K562 treated with DMSO at 1 percent for 24 hours (cell line): Measurements from ENCODE around the gene NDST3. TPM values are rescaled to one million over a fixed set of nuclear protein-coding genes. Genes with fewer than 3 reads are reported as not detected.

Experiments
- total RNA-seq: library from RNA; unstranded; fragments of 300-600 nt; gene quantifications from 2 replicates; pipeline ENCODE4 v1.2.3, GENCODE V29; 2022; ENCODE audit warnings: low read depth; ENCODE audit not compliant: insufficient read depth

Gene NDST3
- not detected in 2 replicates for total RNA-seq

DNA sequence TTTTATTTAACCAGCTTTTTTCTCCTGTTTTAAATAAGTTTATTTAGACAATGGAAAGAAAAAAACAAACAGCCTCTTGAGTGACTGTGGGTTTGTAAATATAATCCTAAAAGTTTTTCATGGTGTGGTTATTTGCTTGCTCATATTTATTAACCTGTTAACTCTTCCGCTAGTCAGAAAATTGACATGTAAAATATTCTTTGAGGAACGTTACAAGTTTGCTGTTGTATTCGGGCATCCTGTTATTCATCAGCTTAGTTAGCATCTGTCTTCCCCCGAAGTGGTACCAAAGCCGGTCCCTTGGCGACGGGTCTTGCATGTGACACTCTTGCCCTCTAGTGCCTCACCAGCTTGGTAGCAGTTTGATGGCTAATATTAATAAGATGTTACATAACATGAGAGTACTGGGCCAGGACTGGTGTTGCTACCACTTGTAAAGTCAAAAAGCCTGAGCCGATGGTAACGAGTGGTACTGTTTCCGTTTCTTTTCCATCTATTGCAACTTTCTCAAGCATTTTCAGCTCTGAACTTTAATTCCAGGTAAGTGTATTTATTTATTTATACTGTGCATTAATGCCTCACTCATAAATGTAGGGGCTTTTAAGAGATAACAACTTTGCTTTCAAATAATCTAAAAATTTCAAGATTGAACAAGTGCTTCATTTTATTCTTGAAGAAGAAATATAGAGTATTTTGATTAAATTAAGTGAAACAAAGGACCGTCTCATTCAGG, at the start of gene NDST3:
Gene NDST3 (plus strand): TSS at position 434 of the 733 bp plus-strand sequence. CDS start 19,425 bp downstream, outside the sequence.

